22Rv1 (cell line): ENCODE measurements around the gene UPK3A.

ENCODE experiments used
- CTCF ChIP-seq: fragments of 450-650 bp; IDR thresholded peaks from 2 replicates; pipeline ENCODE4 v1.5.1; 2017; ENCODE audit warnings: mild to moderate bottlenecking
- ZFX ChIP-seq: fragments of 450-650 bp; IDR thresholded peaks from 2 replicates; pipeline ENCODE4 v1.6.1; 2017; ENCODE audit warnings: antibody characterized with exemption, borderline replicate concordance

GRCh38 chr22:45316796-45317526 lies 32.2 kb downstream of the UPK3A start:
- TF ChIP-seq CTCF: no peak
- TF ChIP-seq ZFX: no peak
